Ovary (tissue), 3 donors: Measurements from ENCODE around the gene TYW1B.
"Not testable (repeated sequence)": the region's sequence is repeated elsewhere in the genome, so short reads cannot be mapped to it uniquely, and the experiment has no call there.

ENCODE experiments used
- EP300 ChIP-seq: sonication (generic); formaldehyde crosslinking; IDR thresholded peaks from one replicate; pipeline ENCODE4 v1.6.1; 2017; ENCODE audit warnings: antibody characterized with exemption
- POLR2A ChIP-seq: fragments of 450-650 bp; IDR thresholded peaks from one replicate; pipeline ENCODE4 v1.6.1; 2017; ENCODE audit warnings: antibody characterized with exemption, mild to moderate bottlenecking, moderate library complexity
- TF ChIP-seq, protein P1 (sequence below), 3 donors: fragments of 450-650 bp in 2 of 3; fragments of 200-600 bp in 1 of 3; IDR thresholded peaks; one replicate each; pipeline versions ENCODE4 v1.5.1 to v1.8.0; 2016 to 2022; ENCODE audit warnings: antibody characterized with exemption in 3 of 3, mild to moderate bottlenecking in 1 of 3
- donor health status: DM: no; HTN: no; CAD: no.

DNA sequence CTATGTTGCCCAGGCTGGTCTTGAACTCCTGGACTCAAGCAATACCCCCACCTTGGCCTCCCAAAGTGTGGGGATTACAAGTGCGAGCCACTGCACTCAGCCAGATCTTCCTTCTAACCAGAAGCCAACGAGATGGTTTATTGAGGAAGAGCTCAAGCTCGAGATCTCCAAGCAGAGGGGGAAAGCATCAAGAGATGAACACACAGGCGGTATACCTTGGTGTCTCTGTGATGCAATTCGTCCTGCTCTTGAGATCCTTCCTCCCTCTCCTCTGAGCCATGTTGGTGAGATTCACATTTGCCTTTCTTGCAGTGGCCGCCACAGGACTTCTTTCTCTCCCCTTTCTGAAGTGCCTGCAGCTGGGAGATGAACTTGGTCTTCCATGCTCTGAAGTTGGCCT lies 21.1 kb downstream of the TYW1B start:
- not testable (repeated sequence) for TF ChIP-seq POLR2A, EP300
- TF ChIP-seq, protein P1, sequence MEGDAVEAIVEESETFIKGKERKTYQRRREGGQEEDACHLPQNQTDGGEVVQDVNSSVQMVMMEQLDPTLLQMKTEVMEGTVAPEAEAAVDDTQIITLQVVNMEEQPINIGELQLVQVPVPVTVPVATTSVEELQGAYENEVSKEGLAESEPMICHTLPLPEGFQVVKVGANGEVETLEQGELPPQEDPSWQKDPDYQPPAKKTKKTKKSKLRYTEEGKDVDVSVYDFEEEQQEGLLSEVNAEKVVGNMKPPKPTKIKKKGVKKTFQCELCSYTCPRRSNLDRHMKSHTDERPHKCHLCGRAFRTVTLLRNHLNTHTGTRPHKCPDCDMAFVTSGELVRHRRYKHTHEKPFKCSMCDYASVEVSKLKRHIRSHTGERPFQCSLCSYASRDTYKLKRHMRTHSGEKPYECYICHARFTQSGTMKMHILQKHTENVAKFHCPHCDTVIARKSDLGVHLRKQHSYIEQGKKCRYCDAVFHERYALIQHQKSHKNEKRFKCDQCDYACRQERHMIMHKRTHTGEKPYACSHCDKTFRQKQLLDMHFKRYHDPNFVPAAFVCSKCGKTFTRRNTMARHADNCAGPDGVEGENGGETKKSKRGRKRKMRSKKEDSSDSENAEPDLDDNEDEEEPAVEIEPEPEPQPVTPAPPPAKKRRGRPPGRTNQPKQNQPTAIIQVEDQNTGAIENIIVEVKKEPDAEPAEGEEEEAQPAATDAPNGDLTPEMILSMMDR (IDR thresholded peaks at IDR 0.05): not testable (repeated sequence)
